Measurements from ENCODE around the gene ALG3.
A peak's percentile ranks its signal among the peaks of the same experiment; 100 is the strongest.

Gene ALG3

GRCh38 chr3:184234671-184235380, 13.9 kb downstream of the ALG3 start:
- DNase-seq (ENCODE audit: low spot score), result no peak

- DNase-seq (ENCODE audit: low spot score), result peak; percentile 61
Measured at GRCh38 chr3:184234224-184234623, 14.5 kb downstream of the ALG3 start.

- no peak for DNase-seq (ENCODE audit: low spot score)
Measured at GRCh38 chr3:184233127-184233843, 15.5 kb downstream of the ALG3 start.

GRCh38 chr3:184231671-184232070, 17.1 kb downstream of the ALG3 start:
- DNase-seq (ENCODE audit: low spot score), result no peak

- DNase-seq (ENCODE audit: low spot score), result peak; percentile 69
Measured at GRCh38 chr3:184230603-184231528, 17.9 kb downstream of the ALG3 start.

- DNase-seq (ENCODE audit: low spot score), result peak; percentile 52
Measured at GRCh38 chr3:184230081-184230602, 18.6 kb downstream of the ALG3 start.

GRCh38 chr3:184229394-184230080, 19.2 kb downstream of the ALG3 start, which contains the start of gene VWA5B2:
VWA5B2 (plus strand) TSS chr3:184229585; CDS start chr3:184230529, 944 bp downstream.
- peak; percentile 99 for DNase-seq (ENCODE audit: low spot score)

- no peak for DNase-seq (ENCODE audit: low spot score)
Measured at GRCh38 chr3:184228376-184229137, 20.2 kb downstream of the ALG3 start.

- DNase-seq (ENCODE audit: low spot score), result peak; percentile 82
Measured at GRCh38 chr3:184227481-184227935, 21.3 kb downstream of the ALG3 start.

GRCh38 chr3:184223946-184224345, 24.8 kb downstream of the ALG3 start:
- DNase-seq (ENCODE audit: low spot score), result no peak

GRCh38 chr3:184222521-184222920, 26.2 kb downstream of the ALG3 start:
- no peak for DNase-seq (ENCODE audit: low spot score)

- no peak for DNase-seq (ENCODE audit: low spot score)
Measured at GRCh38 chr3:184218814-184219213, 29.9 kb downstream of the ALG3 start.

GRCh38 chr3:184211718-184212117, 37.0 kb downstream of the ALG3 start:
- DNase-seq (ENCODE audit: low spot score), result no peak

GRCh38 chr3:184211297-184211696, 37.5 kb downstream of the ALG3 start:
- DNase-seq (ENCODE audit: low spot score), result no peak

- DNase-seq (ENCODE audit: low spot score), result no peak
Measured at GRCh38 chr3:184209146-184209923, 39.4 kb downstream of the ALG3 start.

- DNase-seq (ENCODE audit: low spot score), result no peak
Measured at GRCh38 chr3:184203526-184203925, 45.2 kb downstream of the ALG3 start.

GRCh38 chr3:184200825-184201224, 47.9 kb downstream of the ALG3 start:
- no peak for DNase-seq (ENCODE audit: low spot score)

GRCh38 chr3:184198509-184198908, 50.3 kb downstream of the ALG3 start:
- no peak for DNase-seq (ENCODE audit: low spot score)

- no peak for DNase-seq (ENCODE audit: low spot score)
Measured at GRCh38 chr3:184196536-184196935, 52.2 kb downstream of the ALG3 start.

GRCh38 chr3:184193991-184194539, 54.7 kb downstream of the ALG3 start:
- no peak for DNase-seq (ENCODE audit: low spot score)
